ENCODE results near the gene GAS2L2.

GAS2L2 gene

GRCh38 chr17:35744830-35745229 is 8.2 kb downstream of the GAS2L2 start:
- peaks cover 46% of the 10 kb centered on the region for H3K27me3 ChIP-seq (ENCODE audit: control insufficient read depth, insufficient read depth, low read length)
- no peaks in the 10 kb centered on the region for H3K36me3 ChIP-seq (ENCODE audit: control insufficient read depth, insufficient read depth, low read length)

GRCh38 chr17:35743626-35744328 is 9.3 kb downstream of the GAS2L2 start:
- peaks cover 50% of the 10 kb centered on the region for H3K27me3 ChIP-seq (ENCODE audit: control insufficient read depth, insufficient read depth, low read length)
- no peaks in the 10 kb centered on the region for H3K4me1 ChIP-seq (ENCODE audit: control insufficient read depth, insufficient read depth, low read length)
- H3K4me3 ChIP-seq (ENCODE audit: low read depth, low read length), result no peak overlapping the region
- H3K27ac ChIP-seq (ENCODE audit: low read depth, low read length), result no peak overlapping the region
- H3K9me3 ChIP-seq (ENCODE audit: control insufficient read depth, insufficient read depth, low read length), result 0 out of 2 replicates have a peak, but pooled peaks cover 5% of the 10 kb centered on the region
- no peaks in the 10 kb centered on the region for H3K36me3 ChIP-seq (ENCODE audit: control insufficient read depth, insufficient read depth, low read length)
- H3K9ac ChIP-seq (ENCODE audit: low read depth, low read length), result no peak overlapping the region

More at GRCh38 chr17:35744830-35745229, 8.2 kb downstream of the GAS2L2 start:
- Histone ChIP-seq H3K9ac (ENCODE audit: low read depth, low read length) (no peak overlapping the region), H3K27ac (ENCODE audit: low read depth, low read length) (no peak overlapping the region), H3K4me1 (ENCODE audit: control insufficient read depth, insufficient read depth, low read length) (no peaks in the 10 kb centered on the region), H3K9me3 (ENCODE audit: control insufficient read depth, insufficient read depth, low read length) (0 out of 2 replicates have a peak, but pooled peaks cover 5% of the 10 kb centered on the region), H3K4me3 (ENCODE audit: low read depth, low read length) (no peak overlapping the region)

GRCh38 chr17:35742896-35743477 is 10.1 kb downstream of the GAS2L2 start:
- Histone ChIP-seq H3K4me1 (ENCODE audit: control insufficient read depth, insufficient read depth, low read length) (no peaks in the 10 kb centered on the region), H3K36me3 (ENCODE audit: control insufficient read depth, insufficient read depth, low read length) (no peaks in the 10 kb centered on the region), H3K4me3 (ENCODE audit: low read depth, low read length) (no peak overlapping the region), H3K9me3 (ENCODE audit: control insufficient read depth, insufficient read depth, low read length) (0 out of 2 replicates have a peak, but pooled peaks cover 5% of the 10 kb centered on the region), H3K27me3 (ENCODE audit: control insufficient read depth, insufficient read depth, low read length) (peaks cover 58% of the 10 kb centered on the region), H3K9ac (ENCODE audit: low read depth, low read length) (no peak overlapping the region), H3K27ac (ENCODE audit: low read depth, low read length) (no peak overlapping the region)

GRCh38 chr17:35742496-35742895 is 10.5 kb downstream of the GAS2L2 start:
- H3K27ac ChIP-seq (ENCODE audit: low read depth, low read length), result no peak overlapping the region
- H3K9ac ChIP-seq (ENCODE audit: low read depth, low read length), result no peak overlapping the region
- H3K27me3 ChIP-seq (ENCODE audit: control insufficient read depth, insufficient read depth, low read length), result peaks cover 58% of the 10 kb centered on the region
- H3K9me3 ChIP-seq (ENCODE audit: control insufficient read depth, insufficient read depth, low read length), result 0 out of 2 replicates have a peak, but pooled peaks cover 5% of the 10 kb centered on the region
- H3K36me3 ChIP-seq (ENCODE audit: control insufficient read depth, insufficient read depth, low read length), result no peaks in the 10 kb centered on the region
- H3K4me3 ChIP-seq (ENCODE audit: low read depth, low read length), result no peak overlapping the region
- no peaks in the 10 kb centered on the region for H3K4me1 ChIP-seq (ENCODE audit: control insufficient read depth, insufficient read depth, low read length)

- H3K9me3 ChIP-seq (ENCODE audit: control insufficient read depth, insufficient read depth, low read length), result 0 out of 2 replicates have a peak, but pooled peaks cover 5% of the 10 kb centered on the region
Measured at GRCh38 chr17:35740997-35741931, 11.8 kb downstream of the GAS2L2 start.

GRCh38 chr17:35740216-35740615 is 12.8 kb downstream of the GAS2L2 start:
- Histone ChIP-seq H3K36me3 (ENCODE audit: control insufficient read depth, insufficient read depth, low read length) (no peaks in the 10 kb centered on the region), H3K27me3 (ENCODE audit: control insufficient read depth, insufficient read depth, low read length) (peaks cover 58% of the 10 kb centered on the region)

More at GRCh38 chr17:35740997-35741931, 11.8 kb downstream of the GAS2L2 start:
- Histone ChIP-seq H3K9ac (ENCODE audit: low read depth, low read length) (no peak overlapping the region), H3K36me3 (ENCODE audit: control insufficient read depth, insufficient read depth, low read length) (no peaks in the 10 kb centered on the region), H3K27ac (ENCODE audit: low read depth, low read length) (no peak overlapping the region), H3K4me3 (ENCODE audit: low read depth, low read length) (peak overlapping the region; percentile 46), H3K4me1 (ENCODE audit: control insufficient read depth, insufficient read depth, low read length) (no peaks in the 10 kb centered on the region), H3K27me3 (ENCODE audit: control insufficient read depth, insufficient read depth, low read length) (peaks cover 58% of the 10 kb centered on the region)

GRCh38 chr17:35738519-35739133 is 14.4 kb downstream of the GAS2L2 start:
- Histone ChIP-seq H3K4me1 (ENCODE audit: control insufficient read depth, insufficient read depth, low read length) (no peaks in the 10 kb centered on the region), H3K27me3 (ENCODE audit: control insufficient read depth, insufficient read depth, low read length) (peaks cover 56% of the 10 kb centered on the region), H3K4me3 (ENCODE audit: low read depth, low read length) (no peak overlapping the region), H3K36me3 (ENCODE audit: control insufficient read depth, insufficient read depth, low read length) (no peaks in the 10 kb centered on the region), H3K9me3 (ENCODE audit: control insufficient read depth, insufficient read depth, low read length) (0 out of 2 replicates have a peak, but pooled peaks cover 5% of the 10 kb centered on the region), H3K27ac (ENCODE audit: low read depth, low read length) (no peak overlapping the region), H3K9ac (ENCODE audit: low read depth, low read length) (no peak overlapping the region)

More at GRCh38 chr17:35740216-35740615, 12.8 kb downstream of the GAS2L2 start:
- no peak overlapping the region for H3K27ac ChIP-seq (ENCODE audit: low read depth, low read length)
- H3K4me1 ChIP-seq (ENCODE audit: control insufficient read depth, insufficient read depth, low read length), result no peaks in the 10 kb centered on the region
- H3K9me3 ChIP-seq (ENCODE audit: control insufficient read depth, insufficient read depth, low read length), result 0 out of 2 replicates have a peak, but pooled peaks cover 5% of the 10 kb centered on the region
- H3K4me3 ChIP-seq (ENCODE audit: low read depth, low read length), result no peak overlapping the region
- no peak overlapping the region for H3K9ac ChIP-seq (ENCODE audit: low read depth, low read length)

GRCh38 chr17:35736236-35736635 is 16.8 kb downstream of the GAS2L2 start:
- Histone ChIP-seq H3K36me3 (ENCODE audit: control insufficient read depth, insufficient read depth, low read length) (no peaks in the 10 kb centered on the region), H3K4me3 (ENCODE audit: low read depth, low read length) (no peak overlapping the region), H3K27me3 (ENCODE audit: control insufficient read depth, insufficient read depth, low read length) (peaks cover 32% of the 10 kb centered on the region), H3K27ac (ENCODE audit: low read depth, low read length) (no peak overlapping the region), H3K9ac (ENCODE audit: low read depth, low read length) (no peak overlapping the region), H3K4me1 (ENCODE audit: control insufficient read depth, insufficient read depth, low read length) (peaks cover 6% of the 10 kb centered on the region), H3K9me3 (ENCODE audit: control insufficient read depth, insufficient read depth, low read length) (0 out of 2 replicates have a peak, but pooled peaks cover 5% of the 10 kb centered on the region)

- Histone ChIP-seq H3K27me3 (ENCODE audit: control insufficient read depth, insufficient read depth, low read length) (peaks cover 28% of the 10 kb centered on the region), H3K36me3 (ENCODE audit: control insufficient read depth, insufficient read depth, low read length) (no peaks in the 10 kb centered on the region), H3K9me3 (ENCODE audit: control insufficient read depth, insufficient read depth, low read length) (no peaks in the 10 kb centered on the region), H3K4me1 (ENCODE audit: control insufficient read depth, insufficient read depth, low read length) (peaks cover 16% of the 10 kb centered on the region), H3K9ac (ENCODE audit: low read depth, low read length) (no peak overlapping the region), H3K4me3 (ENCODE audit: low read depth, low read length) (no peak overlapping the region), H3K27ac (ENCODE audit: low read depth, low read length) (no peak overlapping the region)
Measured at GRCh38 chr17:35735036-35735805, 17.8 kb downstream of the GAS2L2 start.

- Histone ChIP-seq H3K27ac (ENCODE audit: low read depth, low read length) (no peak overlapping the region), H3K9ac (ENCODE audit: low read depth, low read length) (no peak overlapping the region), H3K4me1 (ENCODE audit: control insufficient read depth, insufficient read depth, low read length) (peaks cover 22% of the 10 kb centered on the region), H3K36me3 (ENCODE audit: control insufficient read depth, insufficient read depth, low read length) (no peaks in the 10 kb centered on the region), H3K27me3 (ENCODE audit: control insufficient read depth, insufficient read depth, low read length) (peaks cover 20% of the 10 kb centered on the region), H3K4me3 (ENCODE audit: low read depth, low read length) (no peak overlapping the region), H3K9me3 (ENCODE audit: control insufficient read depth, insufficient read depth, low read length) (no peaks in the 10 kb centered on the region)
Measured at GRCh38 chr17:35734396-35734795, 18.6 kb downstream of the GAS2L2 start.
